ENCODE results near the gene EFCAB8. TPM values are rescaled to one million over a fixed set of nuclear protein-coding genes. Genes with fewer than 3 reads are reported as not detected.

Gene EFCAB8
- total and polyA plus RNA-seq, 3 experiments from 2014 or later = 0.35 to 0.69 TPM; not detected in 1

GRCh38 chr20:33002087-33002808 lies 143.5 kb downstream of the EFCAB8 start:
- no peaks in the 10 kb centered on the region for H3K9me3 ChIP-seq (ENCODE audit: low read length)
- Mint-ChIP-seq H3K4me1 (peaks cover 7 to 22% (median 20%) of the 10 kb centered on the region in 3 donors), H3K27me3 (no peaks in the 10 kb centered on the region), H3K4me3 (no peak overlapping the region), H3K36me3 (peaks cover 0 to 5% (median 2%) of the 10 kb centered on the region in 3 donors), H3K27ac (peak overlapping the region in 3 of 8 donors; percentile 51 to 71 (median 52)), H3K9me3 (peaks cover 0 to 3% (median 0%) of the 10 kb centered on the region in 5 donors)
- ChIA-PET CTCF (interaction anchor here (1.5 kb wide), 1 partner anchor 100 kb away, joined by 4 read pairs; no protein-coding TSS in a partner anchor), POLR2A (no interaction called here)
- DNase-seq = no peak
- H3K27ac ChIP-seq (ENCODE audit: low read depth, low read length) = no peak overlapping the region
- H3K4me1 ChIP-seq (ENCODE audit: insufficient read depth, low read length) = peaks cover 11% of the 10 kb centered on the region
- H3K36me3 ChIP-seq (ENCODE audit: insufficient read depth, low read length) = no peaks in the 10 kb centered on the region
- no peak overlapping the region for H3K4me3 ChIP-seq (ENCODE audit: low read length)
- H3K27me3 ChIP-seq (ENCODE audit: insufficient read depth, low read length, poor library complexity, severe bottlenecking) = no peaks in the 10 kb centered on the region

- Mint-ChIP-seq H3K36me3 (peaks cover 0 to 2% (median 0%) of the 10 kb centered on the region in 3 donors), H3K4me3 (no peak within 1 kb of the TSS), H3K27me3 (no peaks in the 10 kb centered on the region), H3K9me3 (peaks cover 0 to 3% (median 0%) of the 10 kb centered on the region in 5 donors), H3K4me1 (peaks cover 3 to 18% (median 14%) of the 10 kb centered on the region in 3 donors), H3K27ac (peak within 1 kb of the TSS in 2 of 8 donors; percentile 17 to 86)
- H3K9me3 ChIP-seq (ENCODE audit: low read length) = no peaks in the 10 kb centered on the region
- H3K4me1 ChIP-seq (ENCODE audit: insufficient read depth, low read length) = peaks cover 11% of the 10 kb centered on the region
- no peaks in the 10 kb centered on the region for H3K27me3 ChIP-seq (ENCODE audit: insufficient read depth, low read length, poor library complexity, severe bottlenecking)
- no peak within 1 kb of the TSS for H3K4me3 ChIP-seq (ENCODE audit: low read length)
- H3K27ac ChIP-seq (ENCODE audit: low read depth, low read length) = no peak within 1 kb of the TSS
- CTCF ChIA-PET = interaction anchor here (0.8 to 2.3 kb wide), 10 partner anchors 13 to 207 kb away, joined by 3 to 11 read pairs (median 5); no protein-coding TSS in a partner anchor
- no peaks in the 10 kb centered on the region for H3K36me3 ChIP-seq (ENCODE audit: insufficient read depth, low read length)
- no peak for DNase-seq
- POLR2A ChIA-PET = no interaction called here
Observed at GRCh38 chr20:33004141-33004751, 145.5 kb downstream of the EFCAB8 start, which contains the start of gene SUN5. Gene SUN5, minus strand, starts transcription at chr20:33004433. Its CDS starts 93 bp downstream, at chr20:33004340.

- H3K27me3 Mint-ChIP-seq = no peaks in the 10 kb centered on the region
- H3K27ac Mint-ChIP-seq = no peak overlapping the region
- peak in 2 of 5 donors; percentile 21 to 39 for DNase-seq
- Histone ChIP-seq H3K27me3 (ENCODE audit: insufficient read depth, low read length, poor library complexity, severe bottlenecking) (no peaks in the 10 kb centered on the region), H3K9me3 (ENCODE audit: low read length) (no peaks in the 10 kb centered on the region), H3K27ac (ENCODE audit: low read depth, low read length) (no peak overlapping the region), H3K4me1 (ENCODE audit: insufficient read depth, low read length) (peaks cover 11% of the 10 kb centered on the region), H3K36me3 (ENCODE audit: insufficient read depth, low read length) (no peaks in the 10 kb centered on the region), H3K4me3 (ENCODE audit: low read length) (no peak overlapping the region)
- H3K9me3 Mint-ChIP-seq = peaks cover 0 to 3% (median 0%) of the 10 kb centered on the region in 5 donors
- peaks cover 0 to 2% (median 0%) of the 10 kb centered on the region in 3 donors for H3K36me3 Mint-ChIP-seq
- ChIA-PET POLR2A (no interaction called here), CTCF (interaction anchor here (0.8 to 2.3 kb wide), 10 partner anchors 13 to 208 kb away, joined by 3 to 11 read pairs (median 5); no protein-coding TSS in a partner anchor)
- peaks cover 3 to 14% (median 14%) of the 10 kb centered on the region in 3 donors for H3K4me1 Mint-ChIP-seq
- no peak overlapping the region for H3K4me3 Mint-ChIP-seq
Observed at GRCh38 chr20:33005132-33005566, 146.4 kb downstream of the EFCAB8 start.

GRCh38 chr20:33005908-33006775 lies 147.4 kb downstream of the EFCAB8 start:
- POLR2A ChIA-PET = no interaction called here
- H3K4me1 Mint-ChIP-seq = peaks cover 3 to 14% (median 10%) of the 10 kb centered on the region in 3 donors
- H3K27me3 Mint-ChIP-seq = peaks cover 0 to 3% of the 10 kb centered on the region in 2 donors
- Histone ChIP-seq H3K4me3 (ENCODE audit: low read length) (no peak overlapping the region), H3K27ac (ENCODE audit: low read depth, low read length) (no peak overlapping the region), H3K36me3 (ENCODE audit: insufficient read depth, low read length) (no peaks in the 10 kb centered on the region), H3K9me3 (ENCODE audit: low read length) (no peaks in the 10 kb centered on the region), H3K4me1 (ENCODE audit: insufficient read depth, low read length) (peaks cover 11% of the 10 kb centered on the region), H3K27me3 (ENCODE audit: insufficient read depth, low read length, poor library complexity, severe bottlenecking) (no peaks in the 10 kb centered on the region)
- peak overlapping the region in 1 of 8 donors; percentile 75 for H3K27ac Mint-ChIP-seq
- H3K4me3 Mint-ChIP-seq = no peak overlapping the region
- DNase-seq = peak in 1 of 5 donors; percentile 7
- CTCF ChIA-PET = interaction anchor here (1.8 to 2.3 kb wide), 3 partner anchors 61 to 104 kb away, joined by 5 to 11 read pairs (median 10); no protein-coding TSS in a partner anchor
- H3K9me3 Mint-ChIP-seq = peaks cover 0 to 3% (median 0%) of the 10 kb centered on the region in 5 donors
- peaks cover 0 to 2% (median 0%) of the 10 kb centered on the region in 3 donors for H3K36me3 Mint-ChIP-seq

- peak overlapping the region in 1 of 8 donors; percentile 5 for H3K27ac Mint-ChIP-seq
- CTCF ChIA-PET = no interaction called here
- Histone ChIP-seq H3K27me3 (ENCODE audit: insufficient read depth, low read length, poor library complexity, severe bottlenecking) (no peaks in the 10 kb centered on the region), H3K27ac (ENCODE audit: low read depth, low read length) (no peak overlapping the region), H3K4me3 (ENCODE audit: low read length) (no peak overlapping the region), H3K4me1 (ENCODE audit: insufficient read depth, low read length) (peaks cover 11% of the 10 kb centered on the region), H3K9me3 (ENCODE audit: low read length) (no peaks in the 10 kb centered on the region), H3K36me3 (ENCODE audit: insufficient read depth, low read length) (no peaks in the 10 kb centered on the region)
- peaks cover 0 to 2% (median 0%) of the 10 kb centered on the region in 3 donors for H3K36me3 Mint-ChIP-seq
- H3K4me1 Mint-ChIP-seq = peaks cover 2 to 12% (median 8%) of the 10 kb centered on the region in 3 donors
- H3K9me3 Mint-ChIP-seq = peaks cover 0 to 3% (median 0%) of the 10 kb centered on the region in 5 donors
- peak in 1 of 5 donors; percentile 17 for DNase-seq
- POLR2A ChIA-PET = no interaction called here
- peaks cover 0 to 3% of the 10 kb centered on the region in 2 donors for H3K27me3 Mint-ChIP-seq
- no peak overlapping the region for H3K4me3 Mint-ChIP-seq
Observed at GRCh38 chr20:33006776-33007375, 148.2 kb downstream of the EFCAB8 start.

GRCh38 chr20:33007376-33008335 lies 148.9 kb downstream of the EFCAB8 start, which contains the start of gene BPIFB2:
Gene BPIFB2, plus strand, starts transcription at chr20:33007704. Its CDS starts 871 bp downstream, at chr20:33008575.
- ChIA-PET CTCF (no interaction called here), POLR2A (no interaction called here)
- H3K27ac Mint-ChIP-seq = peak within 1 kb of the TSS in 1 of 8 donors; percentile 5

More at GRCh38 chr20:33007376-33008335, 148.9 kb downstream of the EFCAB8 start, which contains the start of gene BPIFB2:
- H3K27me3 ChIP-seq (ENCODE audit: insufficient read depth, low read length, poor library complexity, severe bottlenecking) = no peaks in the 10 kb centered on the region
- Mint-ChIP-seq H3K36me3 (peaks cover 0 to 2% (median 0%) of the 10 kb centered on the region in 3 donors), H3K4me1 (peaks cover 0 to 7% (median 5%) of the 10 kb centered on the region in 3 donors), H3K9me3 (peaks cover 0 to 3% (median 0%) of the 10 kb centered on the region in 5 donors), H3K4me3 (no peak within 1 kb of the TSS), H3K27me3 (peaks cover 0 to 3% of the 10 kb centered on the region in 2 donors)
- H3K27ac ChIP-seq (ENCODE audit: low read depth, low read length) = no peak within 1 kb of the TSS
- no peaks in the 10 kb centered on the region for H3K36me3 ChIP-seq (ENCODE audit: insufficient read depth, low read length)
- DNase-seq = no peak
- H3K9me3 ChIP-seq (ENCODE audit: low read length) = no peaks in the 10 kb centered on the region
- peaks cover 11% of the 10 kb centered on the region for H3K4me1 ChIP-seq (ENCODE audit: insufficient read depth, low read length)
- H3K4me3 ChIP-seq (ENCODE audit: low read length) = no peak within 1 kb of the TSS

All from CD8-positive, alpha-beta memory T cell (primary cell).